HCT116 (cell line): Measurements from ENCODE around the gene GABBR2.

ENCODE experiments used
- ATF3 ChIP-seq: IDR thresholded peaks from 2 replicates; pipeline ENCODE4 v1.6.1; 2012
- CTCF ChIP-seq, 3 experiments: fragments of 200-600 bp in 1 of 3; sonication (generic) in 1 of 3; IDR thresholded peaks in 2 of 3; conservative IDR thresholded peaks in 1 of 3; 2 replicates each; pipeline ENCODE4 v1.5.1; 2012 to 2017; ENCODE audit warnings: low read depth in 2 of 3, low read length in 2 of 3, antibody characterized with exemption in 1 of 3, borderline replicate concordance in 1 of 3, control low read depth in 1 of 3, mild to moderate bottlenecking in 1 of 3, mixed read lengths in 1 of 3, mixed run types in 1 of 3, moderate library complexity in 1 of 3; ENCODE audit not compliant: insufficient read depth in 1 of 3
- EZH2 ChIP-seq: fragments of 200-600 bp; sonication (generic); IDR thresholded peaks from 2 replicates; pipeline ENCODE4 v1.6.1; 2017; ENCODE audit warnings: antibody characterized with exemption, mixed run types
- POLR2A ChIP-seq: IDR thresholded peaks from 2 replicates; pipeline ENCODE4 v1.7.0; 2011; ENCODE audit warnings: borderline replicate concordance; ENCODE audit not compliant: insufficient read depth, insufficient read length; ENCODE audit errors: extremely low read depth
- RAD21 ChIP-seq: IDR thresholded peaks from 2 replicates; pipeline ENCODE4 v1.6.1; 2012; ENCODE audit warnings: low read depth, mild to moderate bottlenecking
- REST ChIP-seq: IDR thresholded peaks from 2 replicates; pipeline ENCODE4 v1.6.1; 2012; ENCODE audit warnings: low read depth
- YY1 ChIP-seq: IDR thresholded peaks from 2 replicates; pipeline ENCODE4 v1.6.1; 2011; ENCODE audit warnings: low read length, low read depth, moderate library complexity, mild to moderate bottlenecking; ENCODE audit not compliant: insufficient replicate concordance; ENCODE audit errors: extremely low read depth
- ZNF274 ChIP-seq: fragments of 200-500 bp; sonication (Bioruptor generic); IDR thresholded peaks from 2 replicates; pipeline ENCODE4 v1.6.1; 2014; ENCODE audit warnings: mild to moderate bottlenecking, low read depth, low read length, inconsistent platforms

GRCh38 chr9:98568234-98568908 lies 140.4 kb downstream of the GABBR2 start:
- no peak for TF ChIP-seq RAD21
- TF ChIP-seq EZH2, result no peak
- TF ChIP-seq CTCF (IDR thresholded peaks at IDR 0.05 in 2 of 3, conservative IDR thresholded peaks at IDR 0.05 in 1 of 3; ENCODE audit: borderline replicate concordance in 1 of 3, insufficient read depth in 1 of 3, low read depth in 2 of 3, low read length in 2 of 3), result no peak
- no peak for TF ChIP-seq REST
- no peak for TF ChIP-seq YY1
- TF ChIP-seq ZNF274, result no peak
- TF ChIP-seq ATF3, result no peak
- no peak for TF ChIP-seq POLR2A
